Activated CD4-positive, alpha-beta T cell treated with anti-CD3 and anti-CD28 coated beads, Interleukin-2, amount 50 U/mL, for 48 hours (primary cell): ENCODE results near the gene ARID1B.

Source experiments
- DNase-seq, 2 experiments: peaks; one replicate each; pipeline ENCODE4 v3.0.0-alpha.2; 2020

Gene ARID1B

GRCh38 chr6:156881687-156882629 is 104.8 kb downstream of the ARID1B start:
- DNase-seq: no peak

GRCh38 chr6:156883497-156884252 is 106.5 kb downstream of the ARID1B start:
- peak; percentile 19 to 24 for DNase-seq

- no peak for DNase-seq
These were observed 107.1 kb downstream of the ARID1B start for GRCh38 chr6:156884306-156884705.

GRCh38 chr6:156885562-156885961 is 108.4 kb downstream of the ARID1B start:
- no peak for DNase-seq

- DNase-seq: no peak
These were observed 109.2 kb downstream of the ARID1B start for GRCh38 chr6:156886409-156886808.

GRCh38 chr6:156887623-156888269 is 110.6 kb downstream of the ARID1B start:
- no peak for DNase-seq

GRCh38 chr6:156889469-156889868 is 112.3 kb downstream of the ARID1B start:
- no peak for DNase-seq

- DNase-seq: no peak
These were observed 112.8 kb downstream of the ARID1B start for GRCh38 chr6:156889986-156890385.

GRCh38 chr6:156890627-156891314 is 113.6 kb downstream of the ARID1B start:
- no peak for DNase-seq

GRCh38 chr6:156897907-156898531 is 120.8 kb downstream of the ARID1B start:
- no peak for DNase-seq

GRCh38 chr6:156899071-156899470 is 121.9 kb downstream of the ARID1B start:
- no peak for DNase-seq

GRCh38 chr6:156899532-156900135 is 122.5 kb downstream of the ARID1B start:
- DNase-seq: no peak

- no peak for DNase-seq
These were observed 123.1 kb downstream of the ARID1B start for GRCh38 chr6:156900292-156900691.

GRCh38 chr6:156901309-156902019 is 124.3 kb downstream of the ARID1B start:
- DNase-seq: no peak

- DNase-seq: no peak
These were observed 125.6 kb downstream of the ARID1B start for GRCh38 chr6:156902782-156903181.

- no peak for DNase-seq
These were observed 127.2 kb downstream of the ARID1B start for GRCh38 chr6:156904176-156904967.

GRCh38 chr6:156905801-156906200 is 128.6 kb downstream of the ARID1B start:
- no peak for DNase-seq

GRCh38 chr6:156906451-156906850 is 129.3 kb downstream of the ARID1B start:
- no peak for DNase-seq

GRCh38 chr6:156909212-156910010 is 132.2 kb downstream of the ARID1B start:
- no peak for DNase-seq

GRCh38 chr6:156910011-156910334 is 132.8 kb downstream of the ARID1B start:
- DNase-seq: no peak
